ENCODE measurements around the gene PDE7B.

GRCh38 chr6:136192902-136193301 lies 341.4 kb downstream of the PDE7B start:
- no peak for TF ChIP-seq CTCF (IDR thresholded peaks at IDR 0.05)
- no peak for TF ChIP-seq POLR2A (IDR thresholded peaks at IDR 0.05)

Data from thyroid gland (tissue), 4 donors.